Measurements from ENCODE around the gene GP1BB. TPM values are rescaled to one million over a fixed set of nuclear protein-coding genes. Genes with fewer than 3 reads are reported as not detected.

Gene GP1BB
- total and polyA plus RNA-seq, 2 donors: 2.1 to 9.6 TPM

GRCh38 chr22:19749876-19750275 is 26.5 kb downstream of the GP1BB start:
- Histone ChIP-seq H3K9me3 (ENCODE audit: control insufficient read depth in 2 of 2, insufficient read depth in 1 of 2, low read length in 1 of 2) (peaks cover 2 to 8% of the 10 kb centered on the region in 2 donors), H3K4me3 (ENCODE audit: low read length in 2 of 2) (no peak overlapping the region), H3K27me3 (ENCODE audit: control insufficient read depth in 2 of 2, insufficient read depth in 1 of 2, low read length in 1 of 2) (peaks cover 25 to 83% of the 10 kb centered on the region in 2 donors), H3K36me3 (ENCODE audit: control insufficient read depth in 2 of 2, insufficient read depth in 2 of 2, low read length in 1 of 2) (no peaks in the 10 kb centered on the region), H3K4me1 (ENCODE audit: control insufficient read depth in 2 of 2, insufficient read depth in 2 of 2, low read length in 2 of 2) (no peaks in the 10 kb centered on the region), H3K27ac (ENCODE audit: low read depth in 1 of 2, low read length in 1 of 2) (no peak overlapping the region)
- DNase-seq (ENCODE audit: low read depth in 6 of 9, low spot score in 9 of 9): no peak
- WGBS: 96% methylated on average over 12 of the region's 12 CpGs

GRCh38 chr22:19750507-19751490 is 27.5 kb downstream of the GP1BB start:
- H3K4me3 ChIP-seq (ENCODE audit: low read length in 2 of 2): no peak overlapping the region
- H3K27ac ChIP-seq (ENCODE audit: low read depth in 1 of 2, low read length in 1 of 2): no peak overlapping the region
- H3K27me3 ChIP-seq (ENCODE audit: control insufficient read depth in 2 of 2, insufficient read depth in 1 of 2, low read length in 1 of 2): peaks cover 34 to 87% of the 10 kb centered on the region in 2 donors
- no peaks in the 10 kb centered on the region for H3K36me3 ChIP-seq (ENCODE audit: control insufficient read depth in 2 of 2, insufficient read depth in 2 of 2, low read length in 1 of 2)
- 92% methylated on average over 27 of the region's 27 CpGs for WGBS
- H3K9me3 ChIP-seq (ENCODE audit: control insufficient read depth in 2 of 2, insufficient read depth in 1 of 2, low read length in 1 of 2): peaks cover 2 to 10% of the 10 kb centered on the region in 2 donors
- H3K4me1 ChIP-seq (ENCODE audit: control insufficient read depth in 2 of 2, insufficient read depth in 2 of 2, low read length in 2 of 2): peaks cover 0 to 5% of the 10 kb centered on the region in 2 donors
- no peak for DNase-seq (ENCODE audit: low read depth in 6 of 9, low spot score in 9 of 9)

GRCh38 chr22:19751497-19752245 is 28.3 kb downstream of the GP1BB start:
- WGBS: 96% methylated on average over 14 of the region's 14 CpGs
- Histone ChIP-seq H3K9me3 (ENCODE audit: control insufficient read depth in 2 of 2, insufficient read depth in 1 of 2, low read length in 1 of 2) (peaks cover 2 to 10% of the 10 kb centered on the region in 2 donors), H3K27me3 (ENCODE audit: control insufficient read depth in 2 of 2, insufficient read depth in 1 of 2, low read length in 1 of 2) (peaks cover 42 to 94% of the 10 kb centered on the region in 2 donors)

GRCh38 chr22:19753090-19753842 is 29.9 kb downstream of the GP1BB start:
- Histone ChIP-seq H3K36me3 (ENCODE audit: control insufficient read depth in 2 of 2, insufficient read depth in 2 of 2, low read length in 1 of 2) (no peaks in the 10 kb centered on the region), H3K27ac (ENCODE audit: low read depth in 1 of 2, low read length in 1 of 2) (no peak overlapping the region), H3K9me3 (ENCODE audit: control insufficient read depth in 2 of 2, insufficient read depth in 1 of 2, low read length in 1 of 2) (peaks cover 2 to 13% of the 10 kb centered on the region in 2 donors), H3K4me1 (ENCODE audit: control insufficient read depth in 2 of 2, insufficient read depth in 2 of 2, low read length in 2 of 2) (peaks cover 4 to 26% of the 10 kb centered on the region in 2 donors), H3K4me3 (ENCODE audit: low read length in 2 of 2) (no peak overlapping the region), H3K27me3 (ENCODE audit: control insufficient read depth in 2 of 2, insufficient read depth in 1 of 2, low read length in 1 of 2) (peaks cover 58 to 97% of the 10 kb centered on the region in 2 donors)
- WGBS: 96% methylated on average over 10 of the region's 10 CpGs
- DNase-seq (ENCODE audit: low read depth in 6 of 9, low spot score in 9 of 9): no peak

More at GRCh38 chr22:19751497-19752245, 28.3 kb downstream of the GP1BB start:
- no peaks in the 10 kb centered on the region for H3K36me3 ChIP-seq (ENCODE audit: control insufficient read depth in 2 of 2, insufficient read depth in 2 of 2, low read length in 1 of 2)
- DNase-seq (ENCODE audit: low read depth in 6 of 9, low spot score in 9 of 9): no peak
- peaks cover 0 to 14% of the 10 kb centered on the region in 2 donors for H3K4me1 ChIP-seq (ENCODE audit: control insufficient read depth in 2 of 2, insufficient read depth in 2 of 2, low read length in 2 of 2)
- no peak overlapping the region for H3K4me3 ChIP-seq (ENCODE audit: low read length in 2 of 2)
- H3K27ac ChIP-seq (ENCODE audit: low read depth in 1 of 2, low read length in 1 of 2): no peak overlapping the region

- 89% methylated on average over 14 of the region's 14 CpGs for WGBS
- no peak overlapping the region for H3K4me3 ChIP-seq (ENCODE audit: low read length in 2 of 2)
- peaks cover 4 to 31% of the 10 kb centered on the region in 2 donors for H3K4me1 ChIP-seq (ENCODE audit: control insufficient read depth in 2 of 2, insufficient read depth in 2 of 2, low read length in 2 of 2)
- DNase-seq (ENCODE audit: low read depth in 6 of 9, low spot score in 9 of 9): no peak
- peaks cover 67 to 98% of the 10 kb centered on the region in 2 donors for H3K27me3 ChIP-seq (ENCODE audit: control insufficient read depth in 2 of 2, insufficient read depth in 1 of 2, low read length in 1 of 2)
- H3K27ac ChIP-seq (ENCODE audit: low read depth in 1 of 2, low read length in 1 of 2): no peak overlapping the region
- no peaks in the 10 kb centered on the region for H3K36me3 ChIP-seq (ENCODE audit: control insufficient read depth in 2 of 2, insufficient read depth in 2 of 2, low read length in 1 of 2)
- peaks cover under 1 to 13% of the 10 kb centered on the region in 2 donors for H3K9me3 ChIP-seq (ENCODE audit: control insufficient read depth in 2 of 2, insufficient read depth in 1 of 2, low read length in 1 of 2)
These were observed 30.8 kb downstream of the GP1BB start for GRCh38 chr22:19753996-19754700.

- Histone ChIP-seq H3K27me3 (ENCODE audit: control insufficient read depth in 2 of 2, insufficient read depth in 1 of 2, low read length in 1 of 2) (peaks cover 71 to 98% of the 10 kb centered on the region in 2 donors), H3K36me3 (ENCODE audit: control insufficient read depth in 2 of 2, insufficient read depth in 2 of 2, low read length in 1 of 2) (no peaks in the 10 kb centered on the region), H3K4me3 (ENCODE audit: low read length in 2 of 2) (no peak overlapping the region), H3K27ac (ENCODE audit: low read depth in 1 of 2, low read length in 1 of 2) (no peak overlapping the region), H3K4me1 (ENCODE audit: control insufficient read depth in 2 of 2, insufficient read depth in 2 of 2, low read length in 2 of 2) (peaks cover 6 to 35% of the 10 kb centered on the region in 2 donors), H3K9me3 (ENCODE audit: control insufficient read depth in 2 of 2, insufficient read depth in 1 of 2, low read length in 1 of 2) (peaks cover 0 to 13% of the 10 kb centered on the region in 2 donors)
- DNase-seq (ENCODE audit: low read depth in 6 of 9, low spot score in 9 of 9): no peak
- WGBS: 44% methylated on average over 14 of the region's 14 CpGs
These were observed 31.4 kb downstream of the GP1BB start for GRCh38 chr22:19754701-19755144.

GRCh38 chr22:19755145-19755710 is 31.9 kb downstream of the GP1BB start:
- Histone ChIP-seq H3K9me3 (ENCODE audit: control insufficient read depth in 2 of 2, insufficient read depth in 1 of 2, low read length in 1 of 2) (peaks cover 0 to 13% of the 10 kb centered on the region in 2 donors), H3K27me3 (ENCODE audit: control insufficient read depth in 2 of 2, insufficient read depth in 1 of 2, low read length in 1 of 2) (peaks cover 75 to 98% of the 10 kb centered on the region in 2 donors), H3K4me3 (ENCODE audit: low read length in 2 of 2) (no peak overlapping the region), H3K36me3 (ENCODE audit: control insufficient read depth in 2 of 2, insufficient read depth in 2 of 2, low read length in 1 of 2) (no peaks in the 10 kb centered on the region), H3K27ac (ENCODE audit: low read depth in 1 of 2, low read length in 1 of 2) (no peak overlapping the region), H3K4me1 (ENCODE audit: control insufficient read depth in 2 of 2, insufficient read depth in 2 of 2, low read length in 2 of 2) (peaks cover 6 to 37% of the 10 kb centered on the region in 2 donors)
- WGBS: 6% methylated on average over 59 of the region's 59 CpGs
- DNase-seq (ENCODE audit: low read depth in 6 of 9, low spot score in 9 of 9): no peak
